ENCODE results near the gene GOLGA3.
"Not testable (repeated sequence)": the region's sequence is repeated elsewhere in the genome, so short reads cannot be mapped to it uniquely, and the experiment has no call there.

GOLGA3 gene

DNA sequence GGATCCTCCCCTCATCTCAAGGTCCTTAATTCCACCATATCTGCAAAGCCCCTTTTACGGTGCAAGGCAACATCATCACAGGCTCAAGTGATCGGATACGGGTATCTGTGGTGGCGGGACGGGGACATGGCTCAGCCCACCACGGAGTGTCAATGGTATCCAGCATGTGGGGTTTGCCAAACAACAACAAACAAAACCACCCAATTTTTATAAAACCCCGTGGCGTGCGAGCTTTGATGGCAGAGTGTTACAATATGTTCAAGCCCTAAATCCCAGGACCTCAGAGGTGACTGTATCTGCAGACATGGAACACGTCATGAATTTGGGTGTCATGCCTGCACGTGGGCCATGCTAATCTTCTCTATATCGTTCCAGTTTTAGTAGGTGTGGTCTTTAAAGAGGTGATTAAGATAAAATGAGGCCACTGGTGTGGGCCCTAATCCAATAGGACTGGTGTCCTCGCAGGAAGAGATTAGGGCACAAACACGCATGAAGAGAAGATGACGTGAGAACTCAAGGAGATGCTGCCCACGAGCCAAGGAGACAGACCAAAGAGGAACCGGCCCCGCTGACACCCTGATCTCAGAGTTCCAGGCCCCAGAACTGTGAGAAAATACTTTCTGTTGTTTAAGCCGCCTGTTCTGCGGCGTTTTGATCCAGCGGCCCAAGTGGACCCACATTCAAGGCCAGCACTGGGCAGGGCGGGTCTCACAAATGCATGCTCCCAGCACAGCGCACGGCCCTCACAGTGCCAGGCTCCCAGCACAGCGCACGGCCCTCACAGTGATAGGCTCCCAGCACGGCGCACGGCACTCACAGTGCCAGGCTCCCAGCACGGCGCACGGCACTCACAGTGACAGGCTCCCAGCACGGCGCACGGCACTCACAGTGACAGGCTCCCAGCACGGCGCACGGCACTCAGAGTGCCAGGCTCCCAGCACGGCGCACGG is 6.7 kb upstream of the GOLGA3 start:
- H3K4me1 Mint-ChIP-seq = peaks cover 31% of the 10 kb centered on the region
- peak overlapping the region; percentile 61 for H3K4me3 Mint-ChIP-seq
- H3K36me3 Mint-ChIP-seq = peaks cover 46% of the 10 kb centered on the region
- no peaks in the 10 kb centered on the region for H3K9me3 Mint-ChIP-seq
- H3K27ac Mint-ChIP-seq = peak overlapping the region; percentile 93
- no peak for ATAC-seq
- DNase-seq (ENCODE audit: low spot score in 2 of 2) = no peak

DNA sequence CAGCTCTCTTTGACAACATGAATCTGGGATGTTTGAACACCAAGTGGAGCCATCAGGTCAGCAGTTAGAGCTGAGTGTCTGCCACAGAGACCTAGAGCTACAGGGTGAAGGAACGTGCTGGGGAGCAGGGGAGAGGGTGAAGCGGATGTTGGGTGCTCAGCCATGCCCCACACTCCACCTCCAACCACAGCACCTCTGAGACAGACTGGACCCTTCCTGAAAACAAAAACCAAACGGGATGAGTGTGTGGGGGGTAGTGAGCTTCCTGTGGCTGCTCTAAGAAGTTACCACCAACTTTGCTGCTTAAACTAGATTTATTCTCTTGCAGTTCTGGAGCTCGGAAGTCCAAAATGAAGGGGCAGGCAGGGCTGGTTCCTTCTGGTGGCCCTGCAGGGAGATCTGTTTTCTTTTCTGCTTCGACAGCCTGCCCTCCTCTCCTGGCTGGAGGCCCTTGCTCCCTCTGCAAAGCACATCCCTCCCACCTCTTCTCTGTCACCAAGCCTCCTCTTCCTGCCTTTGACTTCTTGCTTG is 5.6 kb upstream of the GOLGA3 start:
- Mint-ChIP-seq H3K4me3 (peak overlapping the region; percentile 61), H3K9me3 (no peaks in the 10 kb centered on the region), H3K27ac (peak overlapping the region; percentile 93), H3K36me3 (peaks cover 35% of the 10 kb centered on the region), H3K4me1 (peaks cover 31% of the 10 kb centered on the region)
- DNase-seq (ENCODE audit: low spot score in 2 of 2) = peak in 1 of 2 donors; percentile 58
- peak; percentile 85 for ATAC-seq

GRCh38 chr12:132833341-132833740 is 4.7 kb upstream of the GOLGA3 start:
- Mint-ChIP-seq H3K4me1 (peaks cover 31% of the 10 kb centered on the region), H3K4me3 (peak overlapping the region; percentile 61)
- DNase-seq (ENCODE audit: low spot score in 2 of 2) = no peak

DNA sequence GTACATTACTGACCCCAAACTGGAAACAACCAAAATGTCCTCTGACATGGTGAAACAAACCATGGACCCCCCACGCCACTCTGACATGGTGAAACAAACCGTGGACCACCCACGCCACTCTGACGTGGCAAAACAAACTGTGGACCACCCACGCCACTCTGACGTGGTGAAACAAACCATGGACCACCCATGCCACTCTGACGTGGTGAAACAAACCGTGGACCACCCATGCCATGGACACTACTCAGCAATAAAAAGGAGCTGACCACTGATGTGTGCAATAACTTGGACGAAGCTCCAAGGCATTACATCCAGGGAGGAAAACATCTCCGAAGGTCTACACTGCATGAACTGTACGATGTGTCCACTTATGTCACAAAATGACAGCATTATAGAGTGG is 3.1 kb upstream of the GOLGA3 start:
- DNase-seq (ENCODE audit: low spot score in 2 of 2) = no peak
- Mint-ChIP-seq H3K4me3 (no peak overlapping the region), H3K4me1 (peaks cover 43% of the 10 kb centered on the region), H3K9me3 (no peaks in the 10 kb centered on the region), H3K36me3 (peaks cover 46% of the 10 kb centered on the region), H3K27ac (no peak overlapping the region)
- no peak for ATAC-seq

More at GRCh38 chr12:132833341-132833740, 4.7 kb upstream of the GOLGA3 start:
- Mint-ChIP-seq H3K9me3 (no peaks in the 10 kb centered on the region), H3K36me3 (peaks cover 37% of the 10 kb centered on the region), H3K27ac (peak overlapping the region; percentile 93)
- ATAC-seq = no peak

GRCh38 chr12:132827763-132828703 is 636 bp downstream of the GOLGA3 start:
- peak; percentile 72 for ATAC-seq
- Mint-ChIP-seq H3K36me3 (peaks cover 59% of the 10 kb centered on the region), H3K4me3 (peak overlapping the region; percentile 92), H3K27ac (peak overlapping the region; percentile 100), H3K9me3 (no peaks in the 10 kb centered on the region), H3K4me1 (peaks cover 41% of the 10 kb centered on the region)
- peak in 1 of 2 donors; percentile 68 for DNase-seq (ENCODE audit: low spot score in 2 of 2)

DNA sequence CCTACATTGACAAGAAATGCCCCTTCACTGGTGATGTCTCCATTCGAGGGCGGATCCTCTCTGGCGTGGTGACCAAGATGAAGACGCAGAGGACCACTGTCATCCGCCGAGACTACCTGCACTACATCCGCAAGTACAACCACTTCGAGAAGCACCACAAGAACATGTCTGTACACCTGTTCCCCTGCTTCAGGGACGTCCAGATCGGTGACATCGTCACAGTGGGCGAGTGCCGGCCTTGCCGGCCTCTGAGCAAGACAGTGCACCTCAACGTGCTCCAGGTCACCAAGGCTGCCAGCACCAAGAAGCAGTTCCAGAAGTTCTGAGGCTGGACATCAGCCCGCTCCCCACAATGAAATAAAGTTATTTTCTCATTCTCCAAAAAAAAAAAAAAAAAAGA is 2.8 kb downstream of the GOLGA3 start:
- no peak for DNase-seq (ENCODE audit: low spot score in 2 of 2)
- peaks cover 71% of the 10 kb centered on the region for H3K36me3 Mint-ChIP-seq
- no peak for ATAC-seq
- H3K4me1 Mint-ChIP-seq = peaks cover 40% of the 10 kb centered on the region
- no peaks in the 10 kb centered on the region for H3K9me3 Mint-ChIP-seq
- no peak overlapping the region for H3K4me3 Mint-ChIP-seq
- H3K27ac Mint-ChIP-seq = peak overlapping the region; percentile 45

DNA sequence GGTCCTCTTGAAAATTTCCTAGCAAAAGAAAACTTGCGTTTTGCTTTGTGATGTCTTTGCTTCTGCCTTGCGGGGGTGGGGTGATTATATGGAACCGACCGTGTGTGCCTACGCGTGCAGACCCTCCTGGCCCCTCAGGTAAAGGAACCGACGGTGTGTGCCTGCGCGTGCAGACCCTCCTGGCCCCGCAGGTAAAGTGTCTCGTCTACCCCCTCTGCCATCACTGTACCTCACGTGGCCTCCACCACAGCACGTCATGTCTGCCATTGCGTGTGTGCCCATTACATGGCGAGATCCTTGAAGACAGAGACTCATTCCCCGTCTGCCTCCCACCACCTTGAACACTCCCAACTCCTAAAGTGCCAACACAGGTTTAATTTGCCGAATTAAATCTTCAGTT is 3.6 kb downstream of the GOLGA3 start:
- no peak overlapping the region for H3K27ac Mint-ChIP-seq
- ATAC-seq = no peak

DNA sequence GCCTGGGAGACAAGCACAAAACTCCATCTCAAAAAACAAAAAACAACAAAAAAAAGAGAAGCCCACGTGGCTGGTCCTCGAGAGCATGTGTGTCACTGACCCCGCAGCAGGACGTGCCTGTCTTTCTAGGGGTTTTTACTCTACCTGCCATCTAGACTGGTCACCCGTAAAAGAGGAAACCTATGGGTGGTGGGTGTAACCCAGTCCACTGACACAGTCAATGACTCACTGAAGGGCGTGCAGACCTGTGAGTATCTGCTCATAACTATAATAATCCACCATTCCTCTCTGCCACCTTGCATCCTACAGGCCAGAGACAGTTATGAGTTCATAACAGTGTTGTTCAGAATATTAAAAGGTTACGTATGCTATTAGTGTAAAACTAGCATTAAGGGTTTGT is 4.6 kb downstream of the GOLGA3 start:
- no peak for ATAC-seq
- peaks cover 40% of the 10 kb centered on the region for H3K4me1 Mint-ChIP-seq
- DNase-seq (ENCODE audit: low spot score in 2 of 2) = no peak
- H3K4me3 Mint-ChIP-seq = no peak overlapping the region
- peaks cover 88% of the 10 kb centered on the region for H3K36me3 Mint-ChIP-seq
- H3K9me3 Mint-ChIP-seq = no peaks in the 10 kb centered on the region
- H3K27ac Mint-ChIP-seq = no peak overlapping the region

More for the DNA sequence above, 3.6 kb downstream of the GOLGA3 start:
- H3K4me1 Mint-ChIP-seq = peaks cover 40% of the 10 kb centered on the region
- H3K9me3 Mint-ChIP-seq = no peaks in the 10 kb centered on the region
- DNase-seq (ENCODE audit: low spot score in 2 of 2) = no peak
- H3K4me3 Mint-ChIP-seq = no peak overlapping the region
- peaks cover 79% of the 10 kb centered on the region for H3K36me3 Mint-ChIP-seq

- ATAC-seq (peak; percentile 81), DNase-seq (ENCODE audit: low spot score in 2 of 2) (no peak)
- H3K4me3 Mint-ChIP-seq = no peak overlapping the region
- no peaks in the 10 kb centered on the region for H3K9me3 Mint-ChIP-seq
- peak overlapping the region; percentile 60 for H3K27ac Mint-ChIP-seq
- peaks cover 80% of the 10 kb centered on the region for H3K36me3 Mint-ChIP-seq
- peaks cover 10% of the 10 kb centered on the region for H3K4me1 Mint-ChIP-seq
Measured at GRCh38 chr12:132818562-132818961, 10.1 kb downstream of the GOLGA3 start.

DNA sequence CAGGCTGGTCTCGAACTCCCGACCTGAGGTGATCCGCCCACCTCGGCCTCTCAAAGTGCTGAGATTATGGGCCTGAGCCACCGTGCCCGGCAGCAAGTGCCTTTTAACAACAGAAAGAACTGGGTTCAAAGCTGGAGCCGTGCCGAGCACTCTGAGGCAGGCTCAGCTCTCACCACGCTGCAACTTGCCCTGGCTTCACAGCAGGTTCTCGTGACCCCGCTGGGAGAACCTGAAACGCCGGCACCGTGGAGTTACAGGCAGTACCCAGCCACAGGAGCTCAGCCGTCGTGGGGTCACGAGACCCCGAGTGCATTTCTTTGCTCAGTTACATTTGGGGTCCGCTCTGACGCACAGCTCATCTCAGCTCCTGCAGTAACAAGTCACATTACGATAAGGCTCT is 14.4 kb downstream of the GOLGA3 start:
- Mint-ChIP-seq H3K36me3 (peaks cover 91% of the 10 kb centered on the region), H3K4me1 (peaks cover 17% of the 10 kb centered on the region), H3K4me3 (no peak overlapping the region), H3K27ac (no peak overlapping the region), H3K9me3 (no peaks in the 10 kb centered on the region)
- DNase-seq (ENCODE audit: low spot score in 2 of 2) (no peak), ATAC-seq (no peak)

- Mint-ChIP-seq H3K9me3 (no peaks in the 10 kb centered on the region), H3K36me3 (peaks cover 91% of the 10 kb centered on the region), H3K27ac (peak overlapping the region; percentile 23), H3K4me1 (peaks cover 18% of the 10 kb centered on the region), H3K4me3 (no peak overlapping the region)
- ATAC-seq = peak; percentile 43
- DNase-seq (ENCODE audit: low spot score in 2 of 2) = no peak
Measured at GRCh38 chr12:132813443-132813842, 15.2 kb downstream of the GOLGA3 start.

DNA sequence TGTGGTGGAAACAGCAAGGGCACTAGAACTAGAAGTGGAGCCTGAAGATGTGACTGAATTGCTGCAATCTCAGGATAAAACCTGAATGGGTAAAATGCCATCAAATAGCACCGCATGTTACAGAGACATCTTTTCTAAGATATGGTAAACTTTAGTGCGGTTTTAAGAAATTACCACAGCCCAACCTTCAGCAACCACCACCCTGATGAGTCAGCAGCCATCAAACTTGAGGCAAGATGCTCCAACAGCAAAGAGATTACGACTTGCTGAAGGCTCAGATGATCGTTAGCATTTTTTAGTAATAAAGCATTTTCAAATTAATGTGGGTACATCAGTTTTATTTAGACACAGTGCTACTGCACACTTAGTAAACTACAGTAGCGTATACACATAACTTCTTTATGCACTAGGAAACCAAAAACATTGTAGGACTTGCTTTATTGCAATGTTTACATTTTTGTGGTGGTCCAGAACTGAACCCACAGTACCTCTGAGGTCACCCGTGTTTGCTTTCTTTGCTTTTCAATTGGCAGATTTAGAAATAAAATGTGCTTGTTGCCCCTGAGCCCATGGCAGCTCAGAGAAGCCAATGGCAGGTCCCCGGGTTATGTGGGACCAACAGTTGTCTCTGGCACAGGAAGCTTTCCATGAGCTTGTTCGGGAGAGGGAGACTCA is 15.9 kb downstream of the GOLGA3 start:
- no peak for DNase-seq (ENCODE audit: low spot score in 2 of 2)
- H3K4me1 Mint-ChIP-seq = peaks cover 14% of the 10 kb centered on the region
- H3K36me3 Mint-ChIP-seq = peaks cover 91% of the 10 kb centered on the region

GRCh38 chr12:132809391-132809790 is 19.3 kb downstream of the GOLGA3 start:
- not testable (repeated sequence) for DNase-seq (ENCODE audit: low spot score in 2 of 2); H3K27ac Mint-ChIP-seq; ATAC-seq; H3K9me3 Mint-ChIP-seq; H3K4me3 Mint-ChIP-seq
- Mint-ChIP-seq H3K36me3 (peaks cover 97% of the 10 kb centered on the region), H3K4me1 (peaks cover 14% of the 10 kb centered on the region)

More for the DNA sequence above, 15.9 kb downstream of the GOLGA3 start:
- H3K9me3 Mint-ChIP-seq = no peaks in the 10 kb centered on the region
- ATAC-seq = peak; percentile 75
- H3K4me3 Mint-ChIP-seq = no peak overlapping the region
- H3K27ac Mint-ChIP-seq = peak overlapping the region; percentile 23

GRCh38 chr12:132807295-132808092 is 21.2 kb downstream of the GOLGA3 start:
- no peak for ATAC-seq
- H3K4me3 Mint-ChIP-seq = no peak overlapping the region

More at GRCh38 chr12:132807295-132808092, 21.2 kb downstream of the GOLGA3 start:
- no peak for DNase-seq (ENCODE audit: low spot score in 2 of 2)
- no peak overlapping the region for H3K27ac Mint-ChIP-seq
- peaks cover 97% of the 10 kb centered on the region for H3K36me3 Mint-ChIP-seq
- H3K9me3 Mint-ChIP-seq = no peaks in the 10 kb centered on the region
- peaks cover 14% of the 10 kb centered on the region for H3K4me1 Mint-ChIP-seq

Data from stimulated activated effector memory CD8-positive, alpha-beta T cell treated with anti-CD3 and anti-CD28 coated beads, Interleukin-12 subunit alpha, Interleukin-12 subunit beta, amount 100 ng/mL, for 72 hours (primary cell).